DND-41 (cell line): ENCODE results near the gene RWDD3.

Experiments used
- EZH2 ChIP-seq: IDR thresholded peaks from 3 replicates; pipeline ENCODE4 v1.6.1; 2012; ENCODE audit warnings: borderline replicate concordance, low read depth, mild to moderate bottlenecking, moderate library complexity, low read length, inconsistent platforms; ENCODE audit not compliant: severe bottlenecking
- TF ChIP-seq, protein P1 (sequence below): IDR thresholded peaks from 2 replicates; pipeline ENCODE4 v1.5.1; 2012; ENCODE audit warnings: borderline replicate concordance, low read length, moderate library complexity, mild to moderate bottlenecking; ENCODE audit not compliant: poor library complexity, severe bottlenecking; ENCODE audit errors: extremely low read depth

GRCh38 chr1:95233737-95234500 lies at the start of gene RWDD3:
- TF ChIP-seq, protein P1, sequence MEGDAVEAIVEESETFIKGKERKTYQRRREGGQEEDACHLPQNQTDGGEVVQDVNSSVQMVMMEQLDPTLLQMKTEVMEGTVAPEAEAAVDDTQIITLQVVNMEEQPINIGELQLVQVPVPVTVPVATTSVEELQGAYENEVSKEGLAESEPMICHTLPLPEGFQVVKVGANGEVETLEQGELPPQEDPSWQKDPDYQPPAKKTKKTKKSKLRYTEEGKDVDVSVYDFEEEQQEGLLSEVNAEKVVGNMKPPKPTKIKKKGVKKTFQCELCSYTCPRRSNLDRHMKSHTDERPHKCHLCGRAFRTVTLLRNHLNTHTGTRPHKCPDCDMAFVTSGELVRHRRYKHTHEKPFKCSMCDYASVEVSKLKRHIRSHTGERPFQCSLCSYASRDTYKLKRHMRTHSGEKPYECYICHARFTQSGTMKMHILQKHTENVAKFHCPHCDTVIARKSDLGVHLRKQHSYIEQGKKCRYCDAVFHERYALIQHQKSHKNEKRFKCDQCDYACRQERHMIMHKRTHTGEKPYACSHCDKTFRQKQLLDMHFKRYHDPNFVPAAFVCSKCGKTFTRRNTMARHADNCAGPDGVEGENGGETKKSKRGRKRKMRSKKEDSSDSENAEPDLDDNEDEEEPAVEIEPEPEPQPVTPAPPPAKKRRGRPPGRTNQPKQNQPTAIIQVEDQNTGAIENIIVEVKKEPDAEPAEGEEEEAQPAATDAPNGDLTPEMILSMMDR: peak; percentile 91
- no peak for TF ChIP-seq EZH2
